Measurements from ENCODE around the gene SLC25A13. TPM values are rescaled to one million over a fixed set of nuclear protein-coding genes. Genes with fewer than 3 reads are reported as not detected.

Gene SLC25A13
- total and polyA plus RNA-seq, 2 of the 13 experiments (the other 11 are each of a cell fraction or from before 2014, with no cell fraction given): 36.2 to 84.9 TPM

DNA sequence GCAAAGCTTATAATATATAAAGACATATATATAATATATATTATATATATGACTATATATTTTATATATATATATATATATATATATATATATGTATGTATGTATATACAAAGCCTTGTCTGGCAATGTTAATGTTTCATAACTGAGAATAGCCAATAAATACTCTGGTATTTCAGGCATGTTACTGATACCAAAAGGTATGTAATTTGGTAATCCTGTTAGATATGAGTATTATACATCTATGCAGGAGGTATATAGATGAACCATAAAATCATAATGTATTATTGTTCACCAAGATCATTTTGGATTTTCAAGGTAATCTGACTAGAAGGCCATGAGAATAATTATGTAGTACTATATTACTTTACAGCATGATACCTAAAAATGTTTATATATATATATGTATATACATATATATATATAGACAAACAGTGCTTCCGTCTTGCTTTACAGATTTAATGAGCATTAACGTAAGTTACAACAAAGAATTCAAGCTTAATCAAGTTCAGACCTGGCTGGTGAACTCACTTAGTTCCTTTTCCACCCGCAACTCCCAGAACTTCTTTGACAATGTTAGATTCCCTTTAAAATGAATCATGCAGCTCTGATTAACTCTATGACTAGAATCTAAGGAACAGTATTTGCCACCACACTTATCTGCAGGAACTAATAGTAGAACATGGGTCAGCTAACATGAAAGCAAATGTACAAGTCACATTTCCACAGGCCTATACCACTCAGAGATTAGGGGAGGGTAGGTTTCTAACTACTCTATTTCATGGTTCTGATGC is 82.7 kb downstream of the SLC25A13 start:
- no peak for FAIRE-seq

More for the DNA sequence above, 82.7 kb downstream of the SLC25A13 start:
- Histone ChIP-seq H4K20me1 (ENCODE audit: insufficient read depth, low read length) (no peaks in the 10 kb centered on the region; the same call in 1 of the 2 replicates), H3K27me3 (ENCODE audit: control insufficient read depth in 1 of 2, insufficient read depth in 2 of 2, low read length in 2 of 2) (no peaks in the 10 kb centered on the region), H2AFZ (ENCODE audit: low read length) (no peak overlapping the region), H3K9me3 (ENCODE audit: low read length) (no peaks in the 10 kb centered on the region), H3K4me1 (ENCODE audit: insufficient read depth, low read length) (no peaks in the 10 kb centered on the region), H3K27ac (ENCODE audit: extremely low read length, insufficient read depth, low read length) (no peak overlapping the region), H3K9ac (ENCODE audit: insufficient read depth, low read depth, low read length) (no peak overlapping the region), H3K4me2 (ENCODE audit: low read depth, low read length) (no peak overlapping the region), H3K79me2 (ENCODE audit: insufficient read depth, low read length) (peaks cover 19% of the 10 kb centered on the region), H3K36me3 (replicated peaks in 1 of 2; ENCODE audit: control insufficient read depth in 1 of 2, insufficient read depth in 2 of 2, low read length in 2 of 2) (peaks cover 4 to 8% of the 10 kb centered on the region in 2 experiments; a peak in 4 of 5 replicates), H3K4me3 (replicated peaks in 1 of 3; ENCODE audit: insufficient read depth in 1 of 3, low read depth in 2 of 3, low read length in 3 of 3) (no peak overlapping the region)
- in situ Hi-C loops (cut with HindIII; ENCODE audit: extremely low pct_ligation_motif_present, low pct_unique_long_range_greater_than_20kb) (no loop called here), intact Hi-C loops (cut with micrococcal nuclease; ENCODE audit: unreplicated experiment) (loop anchor here (10.0 kb wide), 1 partner anchor 176 kb away; no protein-coding TSS in a partner anchor)
- no TSS peak for BruUV-seq (replicated peaks)
- ChIA-PET CTCF (ENCODE audit: low intra/inter-chr PET ratio, low total read pairs) (no interaction called here), POLR2A (no interaction called here)
- DNase-seq (ENCODE audit: low spot score): no peak
- 100% methylated on average over 3 of the region's 3 CpGs for WGBS (ENCODE audit: low lambda C conversion rate)
- no peak for TF ChIP-seq ZNF720 (CRISPR knock-in tag; IDR thresholded peaks at IDR 0.05)
- TF ChIP-seq ZMYM2 (CRISPR knock-in tag; IDR thresholded peaks at IDR 0.05): no peak
- TF ChIP-seq ZNF567 (CRISPR knock-in tag; IDR thresholded peaks at IDR 0.05; ENCODE audit: borderline replicate concordance): no peak
- no peak for TF ChIP-seq MYPOP (CRISPR knock-in tag; IDR thresholded peaks at IDR 0.05)
- TF ChIP-seq ZNF205 (CRISPR knock-in tag; IDR thresholded peaks at IDR 0.05): no peak
- no peak for TF ChIP-seq EZH2 (conservative IDR thresholded peaks at IDR 0.05; ENCODE audit: low read depth, low read length)
- TF ChIP-seq, protein P1, sequence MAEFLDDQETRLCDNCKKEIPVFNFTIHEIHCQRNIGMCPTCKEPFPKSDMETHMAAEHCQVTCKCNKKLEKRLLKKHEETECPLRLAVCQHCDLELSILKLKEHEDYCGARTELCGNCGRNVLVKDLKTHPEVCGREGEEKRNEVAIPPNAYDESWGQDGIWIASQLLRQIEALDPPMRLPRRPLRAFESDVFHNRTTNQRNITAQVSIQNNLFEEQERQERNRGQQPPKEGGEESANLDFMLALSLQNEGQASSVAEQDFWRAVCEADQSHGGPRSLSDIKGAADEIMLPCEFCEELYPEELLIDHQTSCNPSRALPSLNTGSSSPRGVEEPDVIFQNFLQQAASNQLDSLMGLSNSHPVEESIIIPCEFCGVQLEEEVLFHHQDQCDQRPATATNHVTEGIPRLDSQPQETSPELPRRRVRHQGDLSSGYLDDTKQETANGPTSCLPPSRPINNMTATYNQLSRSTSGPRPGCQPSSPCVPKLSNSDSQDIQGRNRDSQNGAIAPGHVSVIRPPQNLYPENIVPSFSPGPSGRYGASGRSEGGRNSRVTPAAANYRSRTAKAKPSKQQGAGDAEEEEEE (CRISPR knock-in tag; IDR thresholded peaks at IDR 0.05; ENCODE audit: borderline replicate concordance): no peak
- TF ChIP-seq MTA3 (CRISPR knock-in tag; IDR thresholded peaks at IDR 0.05): no peak
- TF ChIP-seq HIVEP1 (CRISPR knock-in tag; IDR thresholded peaks at IDR 0.05): no peak
- no peak for TF ChIP-seq ISL2 (CRISPR knock-in tag; IDR thresholded peaks at IDR 0.05)
- no peak for TF ChIP-seq GABPB1 (CRISPR knock-in tag; IDR thresholded peaks at IDR 0.05)
- TF ChIP-seq IKZF1 (IDR thresholded peaks at IDR 0.05): no peak
- TF ChIP-seq TARDBP (CRISPR knock-in tag; IDR thresholded peaks at IDR 0.05): no peak
- no peak for TF ChIP-seq CAMTA2 (CRISPR knock-in tag; IDR thresholded peaks at IDR 0.05; ENCODE audit: borderline replicate concordance)
- TF ChIP-seq GABPA (IDR thresholded peaks at IDR 0.05; ENCODE audit: low read depth, low read length): no peak
- no peak for TF ChIP-seq GABPA (CRISPR knock-in tag; IDR thresholded peaks at IDR 0.05; ENCODE audit: low read depth)
- no peak for TF ChIP-seq SUZ12 (IDR thresholded peaks at IDR 0.05; ENCODE audit: low read depth, low read length)
- TF ChIP-seq ZNF878 (CRISPR knock-in tag; IDR thresholded peaks at IDR 0.05): no peak
- no peak for ATAC-seq
